ENCODE measurements around the gene KIRREL3. TPM values are rescaled to one million over a fixed set of nuclear protein-coding genes. Genes with fewer than 3 reads are reported as not detected.

Gene KIRREL3
- total and polyA plus RNA-seq, 2 of the 8 experiments (the other 6 are each of a cell fraction or from before 2014, with no cell fraction given): 0.29 to 0.32 TPM

- H3K4me2 ChIP-seq (ENCODE audit: insufficient read depth in 1 of 2, low read depth in 2 of 2, low read length in 2 of 2): no peak overlapping the region
- H2BK20ac ChIP-seq (ENCODE audit: low read length): no peak overlapping the region
- no peaks in the 10 kb centered on the region for H4K20me1 ChIP-seq (replicated peaks in 1 of 2; ENCODE audit: control insufficient read depth in 1 of 2, insufficient read depth in 2 of 2, low read length in 2 of 2)
- WGBS, 2 experiments (ENCODE audit: extremely low coverage in 1 of 2, insufficient coverage in 1 of 2, insufficient read length in 1 of 2, insufficient replicate concordance in 2 of 2, low coverage in 1 of 2, low lambda C conversion rate in 2 of 2, missing lambda C conversion rate in 1 of 2): 91% methylated on average over 6 of the region's 6 CpGs; no CpG with 5 or more reads in 1 of the 2 experiments
- H3K4me1 ChIP-seq (replicated peaks in 1 of 4; ENCODE audit: control insufficient read depth in 3 of 4, insufficient read depth in 4 of 4, low read length in 3 of 4): peaks cover 2 to 22% (median 6%) of the 10 kb centered on the region in 4 experiments
- H3K4me3 ChIP-seq (ENCODE audit: extremely low read depth in 1 of 4, insufficient read depth in 2 of 4, low read depth in 3 of 4, low read length in 4 of 4): no peak overlapping the region
- no peak overlapping the region for H3K23ac ChIP-seq (ENCODE audit: insufficient read length)
- no peaks in the 10 kb centered on the region for H3K36me3 ChIP-seq (ENCODE audit: control insufficient read depth in 2 of 4, insufficient read depth in 4 of 4, low read length in 3 of 4)
- DNase-seq (ENCODE audit: low read depth in 1 of 2, low spot score in 2 of 2) (no peak), FAIRE-seq (no peak)
- H3K9me3 ChIP-seq (ENCODE audit: insufficient read depth in 2 of 2, low read depth in 1 of 2, low read length in 1 of 2): peaks cover under 1 to 3% of the 10 kb centered on the region in 2 experiments; a peak in 1 of 4 replicates
- H3K4ac ChIP-seq (replicated peaks; ENCODE audit: insufficient read length, low read depth, low read length): no peak overlapping the region
- H3K27ac ChIP-seq (ENCODE audit: low read depth, low read length): no peak overlapping the region
- H2BK5ac ChIP-seq (ENCODE audit: low read depth, low read length): no peak overlapping the region
- TF ChIP-seq MAFK (IDR thresholded peaks at IDR 0.05; ENCODE audit: low read depth, low read length) (no peak), POLR2A (IDR thresholded peaks at IDR 0.05; ENCODE audit: control extremely low read depth in 1 of 2, low read depth in 2 of 2, low read length in 2 of 2) (no peak), NRF1 (IDR thresholded peaks at IDR 0.05; ENCODE audit: low read depth, low read length) (no peak), TEAD4 (IDR thresholded peaks at IDR 0.05; ENCODE audit: low read depth, low read length) (no peak), KDM1A (IDR thresholded peaks at IDR 0.05; ENCODE audit: borderline replicate concordance, low read length) (no peak), POLR2AphosphoS5 (IDR thresholded peaks at IDR 0.05; ENCODE audit: low read depth, low read length) (no peak), NANOG (IDR thresholded peaks at IDR 0.05; ENCODE audit: insufficient read depth, low read depth, low read length, poor library complexity, severe bottlenecking) (no peak), MAX (IDR thresholded peaks at IDR 0.05) (no peak), RXRA (IDR thresholded peaks at IDR 0.05; ENCODE audit: insufficient read depth, low read depth, low read length) (no peak), RAD21 (IDR thresholded peaks at IDR 0.05 in 1 of 2, conservative IDR thresholded peaks at IDR 0.05 in 1 of 2; ENCODE audit: low read depth in 2 of 2, low read length in 2 of 2) (no peak), SUZ12 (IDR thresholded peaks at IDR 0.05; ENCODE audit: low read length) (no peak), CEBPB (IDR thresholded peaks at IDR 0.05; ENCODE audit: low read depth, low read length) (no peak), KDM4A (IDR thresholded peaks at IDR 0.05; ENCODE audit: low read depth, low read length, severe bottlenecking) (no peak), YY1 (IDR thresholded peaks at IDR 0.05; ENCODE audit: low read depth, low read length) (no peak)
- CTCF ChIA-PET (ENCODE audit: partially characterized antibody): interaction anchor here (0.6 to 3.5 kb wide), 8 partner anchors 12 to 489 kb away, joined by 3 to 14 read pairs (median 3); no protein-coding TSS in a partner anchor
- H3K23me2 ChIP-seq (ENCODE audit: low read depth, low read length): no peaks in the 10 kb centered on the region
- no peak overlapping the region for H3K56ac ChIP-seq (replicated peaks; ENCODE audit: insufficient read length, low read depth, low read length)
- H2BK120ac ChIP-seq (replicated peaks; ENCODE audit: low read depth, low read length): no peak overlapping the region
- no peak overlapping the region for H2AK5ac ChIP-seq (ENCODE audit: low read depth, low read length)
- no peaks in the 10 kb centered on the region for H3K79me2 ChIP-seq (ENCODE audit: control insufficient read depth in 1 of 2, insufficient read depth in 2 of 2, low read length in 2 of 2)
- no peak overlapping the region for H4K8ac ChIP-seq (ENCODE audit: extremely low read depth, insufficient read depth, low read length)
- H3K9ac ChIP-seq (replicated peaks in 1 of 4; ENCODE audit: extremely low read depth in 1 of 4, low read depth in 3 of 4, low read length in 3 of 4): no peak overlapping the region
- no peaks in the 10 kb centered on the region for H3K27me3 ChIP-seq (replicated peaks in 1 of 4; ENCODE audit: control insufficient read depth in 3 of 4, extremely low read depth in 1 of 4, insufficient read depth in 3 of 4, low read length in 3 of 4)
- H4K5ac ChIP-seq (ENCODE audit: insufficient read length, low read depth, low read length): no peak overlapping the region
- H3K14ac ChIP-seq (ENCODE audit: insufficient read length): no peak overlapping the region
- H2BK12ac ChIP-seq (ENCODE audit: low read depth, low read length): peak overlapping the region; percentile 76; the same call in 1 of the 2 replicates
- H3K79me1 ChIP-seq (ENCODE audit: low read depth, low read length): 0 out of 2 replicates have a peak, but pooled peaks cover 3% of the 10 kb centered on the region
- no peak overlapping the region for H2AFZ ChIP-seq (ENCODE audit: low read length)
- POLR2A ChIA-PET (ENCODE audit: partially characterized antibody): no interaction called here
- 0 out of 2 replicates have a peak overlapping the region, but pooled peaks have one; percentile 16 for H3K18ac ChIP-seq (ENCODE audit: extremely low read depth, low read length)
- H2BK15ac ChIP-seq (ENCODE audit: low read length): no peak overlapping the region
- H4K91ac ChIP-seq (replicated peaks; ENCODE audit: insufficient read length, low read length): peak overlapping the region; percentile 44
Observed at GRCh38 chr11:126501641-126502040, 498.9 kb downstream of the KIRREL3 start.

All from H1 (cell line).